ENCODE data around the gene C2CD4B. TPM values are rescaled to one million over a fixed set of nuclear protein-coding genes. Genes with fewer than 3 reads are reported as not detected.
A peak's percentile ranks its signal among the peaks of the same experiment; 100 is the strongest.

The C2CD4B gene, protein sequence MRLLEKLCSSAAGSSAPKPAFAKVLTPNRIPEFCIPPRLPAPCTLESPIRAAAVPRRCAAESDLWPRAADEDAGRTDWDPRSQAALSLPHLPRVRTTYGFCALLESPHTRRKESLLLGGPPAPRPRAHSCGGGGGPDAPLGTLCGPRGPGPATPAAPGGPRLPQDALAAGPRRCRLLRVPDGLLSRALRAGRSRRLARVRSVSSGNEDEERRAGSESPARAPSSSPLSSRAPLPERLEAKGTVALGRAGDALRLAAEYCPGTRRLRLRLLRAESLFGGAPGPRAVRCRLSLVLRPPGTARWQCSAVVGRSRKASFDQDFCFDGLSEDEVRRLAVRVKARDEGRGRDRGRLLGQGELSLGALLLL
- 0.15 TPM for polyA plus RNA-seq (2013, experiment 1 of 2)
- polyA plus RNA-seq (2013, experiment 2 of 2): 0.25 TPM

- Histone ChIP-seq H3K4me3 (ENCODE audit: low read length) (peak within 1 kb of the TSS; percentile 49), H3K9me3 (ENCODE audit: insufficient read depth, low read depth, low read length) (no peaks in the 10 kb centered on the region), H3K36me3 (ENCODE audit: insufficient read depth, low read length) (no peaks in the 10 kb centered on the region), H3K4me1 (ENCODE audit: insufficient read depth, low read length) (no peaks in the 10 kb centered on the region), H3K9ac (ENCODE audit: low read depth, low read length) (no peak within 1 kb of the TSS; the same call in 1 of the 2 replicates), H3K27me3 (ENCODE audit: insufficient read depth, low read length) (peaks cover 74% of the 10 kb centered on the region), H3K27ac (ENCODE audit: low read depth, low read length) (no peak within 1 kb of the TSS)
- 26% methylated on average over 34 of the region's 34 CpGs for WGBS
Observed at GRCh38 chr15:62165104-62165792, at the start of gene C2CD4B. C2CD4B (minus strand) TSS chr15:62165285; CDS start chr15:62164984, 301 bp downstream.

GRCh38 chr15:62212741-62213140, 47.7 kb upstream of the C2CD4B start:
- Histone ChIP-seq H3K27me3 (ENCODE audit: insufficient read depth, low read length) (no peaks in the 10 kb centered on the region), H3K9ac (ENCODE audit: low read depth, low read length) (no peak overlapping the region), H3K9me3 (ENCODE audit: insufficient read depth, low read depth, low read length) (peaks cover 49% of the 10 kb centered on the region), H3K36me3 (ENCODE audit: insufficient read depth, low read length) (no peaks in the 10 kb centered on the region), H3K4me1 (ENCODE audit: insufficient read depth, low read length) (no peaks in the 10 kb centered on the region), H3K4me3 (ENCODE audit: low read length) (no peak overlapping the region), H3K27ac (ENCODE audit: low read depth, low read length) (no peak overlapping the region)
- 95% methylated on average over 4 of the region's 4 CpGs for WGBS

GRCh38 chr15:62211348-62211747, 46.3 kb upstream of the C2CD4B start:
- peaks cover 35% of the 10 kb centered on the region for H3K9me3 ChIP-seq (ENCODE audit: insufficient read depth, low read depth, low read length)
- H3K27ac ChIP-seq (ENCODE audit: low read depth, low read length): no peak overlapping the region
- H3K4me3 ChIP-seq (ENCODE audit: low read length): no peak overlapping the region
- no peaks in the 10 kb centered on the region for H3K27me3 ChIP-seq (ENCODE audit: insufficient read depth, low read length)
- no peaks in the 10 kb centered on the region for H3K4me1 ChIP-seq (ENCODE audit: insufficient read depth, low read length)
- H3K36me3 ChIP-seq (ENCODE audit: insufficient read depth, low read length): no peaks in the 10 kb centered on the region
- no peak overlapping the region for H3K9ac ChIP-seq (ENCODE audit: low read depth, low read length)
- WGBS: 96% methylated on average over 2 of the region's 2 CpGs

DNA sequence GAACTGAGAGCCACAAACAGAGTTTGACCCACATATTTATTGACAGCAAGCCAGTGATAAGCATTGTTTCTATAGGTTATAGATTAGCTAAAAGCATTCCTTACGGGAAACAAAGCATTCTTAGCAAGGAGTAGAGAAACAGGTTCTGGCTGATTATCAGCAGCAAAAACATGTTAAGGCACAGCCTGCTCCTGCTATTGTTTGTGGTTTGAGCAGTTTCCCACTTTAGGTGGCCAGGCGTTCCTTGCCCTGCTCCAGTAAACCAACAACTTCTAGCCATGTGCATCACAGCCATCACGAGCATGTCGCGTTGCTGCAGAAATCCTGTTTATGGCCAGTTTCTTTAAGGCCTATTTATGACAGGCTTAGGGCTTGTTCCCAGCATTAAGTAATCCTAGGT, 44.7 kb upstream of the C2CD4B start:
- H3K4me1 ChIP-seq (ENCODE audit: insufficient read depth, low read length): no peaks in the 10 kb centered on the region
- H3K27ac ChIP-seq (ENCODE audit: low read depth, low read length): no peak overlapping the region
- H3K36me3 ChIP-seq (ENCODE audit: insufficient read depth, low read length): no peaks in the 10 kb centered on the region
- peaks cover 28% of the 10 kb centered on the region for H3K9me3 ChIP-seq (ENCODE audit: insufficient read depth, low read depth, low read length)
- no peak overlapping the region for H3K9ac ChIP-seq (ENCODE audit: low read depth, low read length)
- H3K4me3 ChIP-seq (ENCODE audit: low read length): no peak overlapping the region
- no peaks in the 10 kb centered on the region for H3K27me3 ChIP-seq (ENCODE audit: insufficient read depth, low read length)
- WGBS: 95% methylated on average over 5 of the region's 5 CpGs

DNA sequence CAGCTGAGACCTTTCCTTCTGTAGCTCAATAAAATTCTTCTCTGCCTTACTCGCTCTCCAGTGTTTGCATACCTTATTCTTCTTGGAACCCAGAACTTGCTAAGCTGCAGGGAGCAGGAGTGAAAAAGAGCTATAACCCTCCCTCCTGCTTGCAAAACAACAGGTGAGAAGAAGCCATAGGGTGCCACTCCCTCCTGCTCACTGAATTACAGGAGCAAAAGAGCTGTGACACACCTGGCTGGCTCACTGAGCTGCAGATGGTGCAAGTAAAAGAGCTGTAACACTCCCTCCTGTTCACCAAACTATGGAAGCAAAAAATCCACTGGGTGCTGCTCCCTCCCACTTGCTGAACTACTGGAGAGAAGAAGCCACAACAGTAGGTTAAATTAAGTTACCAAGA, 44.2 kb upstream of the C2CD4B start:
- Histone ChIP-seq H3K27ac (ENCODE audit: low read depth, low read length) (no peak overlapping the region), H3K36me3 (ENCODE audit: insufficient read depth, low read length) (no peaks in the 10 kb centered on the region), H3K9ac (ENCODE audit: low read depth, low read length) (no peak overlapping the region), H3K9me3 (ENCODE audit: insufficient read depth, low read depth, low read length) (peaks cover 28% of the 10 kb centered on the region), H3K4me3 (ENCODE audit: low read length) (no peak overlapping the region), H3K4me1 (ENCODE audit: insufficient read depth, low read length) (no peaks in the 10 kb centered on the region), H3K27me3 (ENCODE audit: insufficient read depth, low read length) (no peaks in the 10 kb centered on the region)
- 86% methylated on average over 1 of the region's 1 CpG for WGBS

DNA sequence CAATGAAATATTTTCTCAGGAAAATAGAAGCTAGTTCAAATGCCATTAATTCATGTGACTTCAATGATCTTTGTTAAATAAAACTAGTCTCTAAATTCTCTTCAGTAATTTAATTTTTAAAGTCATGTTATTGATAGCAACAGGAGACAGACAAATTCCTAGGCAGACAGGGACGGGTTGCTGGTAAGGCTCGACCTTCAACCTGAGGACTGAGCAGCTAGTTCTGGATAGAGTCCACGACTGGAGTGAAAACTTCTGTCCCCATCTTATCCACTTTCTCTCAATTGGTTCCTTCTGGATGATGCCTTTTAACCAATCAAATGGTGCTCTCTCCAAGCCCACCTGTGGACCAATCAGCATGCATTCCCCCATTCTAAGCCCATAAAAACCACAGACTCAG, 43.8 kb upstream of the C2CD4B start:
- WGBS: 91% methylated on average over 3 of the region's 3 CpGs
- Histone ChIP-seq H3K4me1 (ENCODE audit: insufficient read depth, low read length) (no peaks in the 10 kb centered on the region), H3K27me3 (ENCODE audit: insufficient read depth, low read length) (no peaks in the 10 kb centered on the region), H3K4me3 (ENCODE audit: low read length) (no peak overlapping the region), H3K9me3 (ENCODE audit: insufficient read depth, low read depth, low read length) (peaks cover 28% of the 10 kb centered on the region), H3K27ac (ENCODE audit: low read depth, low read length) (no peak overlapping the region), H3K36me3 (ENCODE audit: insufficient read depth, low read length) (no peaks in the 10 kb centered on the region), H3K9ac (ENCODE audit: low read depth, low read length) (no peak overlapping the region)

DNA sequence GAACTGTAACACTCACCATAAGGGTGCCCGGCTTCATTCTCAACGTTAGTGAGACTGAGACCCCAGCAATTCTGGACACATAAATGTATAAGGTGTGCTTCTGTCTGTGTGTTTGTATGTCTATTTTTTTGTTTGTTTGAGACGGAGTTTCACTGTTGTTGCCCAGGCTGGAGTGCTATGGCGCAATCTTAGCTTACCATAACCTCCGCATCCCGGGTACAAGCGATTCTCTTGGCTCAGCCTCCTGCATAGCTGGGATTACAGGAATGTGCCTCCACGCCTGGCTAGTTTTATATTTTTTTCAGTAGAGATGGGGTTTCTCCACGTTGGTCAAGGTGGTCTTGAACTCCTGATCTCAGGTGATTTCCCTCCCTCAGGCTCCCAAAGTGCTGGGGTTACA, 43.3 kb upstream of the C2CD4B start:
- Histone ChIP-seq H3K4me3 (ENCODE audit: low read length) (no peak overlapping the region), H3K36me3 (ENCODE audit: insufficient read depth, low read length) (no peaks in the 10 kb centered on the region), H3K27ac (ENCODE audit: low read depth, low read length) (no peak overlapping the region), H3K27me3 (ENCODE audit: insufficient read depth, low read length) (no peaks in the 10 kb centered on the region), H3K4me1 (ENCODE audit: insufficient read depth, low read length) (no peaks in the 10 kb centered on the region), H3K9me3 (ENCODE audit: insufficient read depth, low read depth, low read length) (peaks cover 28% of the 10 kb centered on the region), H3K9ac (ENCODE audit: low read depth, low read length) (no peak overlapping the region)
- WGBS: 95% methylated on average over 9 of the region's 9 CpGs

DNA sequence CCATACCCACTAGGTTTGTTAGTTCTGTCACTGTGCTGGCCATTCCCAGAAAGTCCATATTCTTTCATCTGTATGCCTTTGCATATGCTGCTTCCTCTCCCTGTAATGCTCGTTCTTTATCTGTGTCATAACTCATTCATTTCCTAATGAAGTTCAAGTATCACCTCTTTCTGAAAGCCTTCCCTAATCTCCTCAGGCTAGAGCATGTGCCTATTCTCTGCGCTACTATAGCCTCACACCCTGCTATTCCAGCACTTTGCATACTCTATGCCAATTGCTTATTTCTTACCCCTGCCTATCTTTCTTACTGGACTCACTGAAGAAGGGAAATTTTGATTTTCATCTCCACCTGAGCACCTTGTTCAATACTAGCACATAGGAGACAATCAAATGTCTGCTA, 25.6 kb upstream of the C2CD4B start:
- Histone ChIP-seq H3K27ac (ENCODE audit: low read depth, low read length) (no peak overlapping the region), H3K9ac (ENCODE audit: low read depth, low read length) (no peak overlapping the region)
- WGBS: 73% methylated on average over 2 of the region's 2 CpGs

DNA sequence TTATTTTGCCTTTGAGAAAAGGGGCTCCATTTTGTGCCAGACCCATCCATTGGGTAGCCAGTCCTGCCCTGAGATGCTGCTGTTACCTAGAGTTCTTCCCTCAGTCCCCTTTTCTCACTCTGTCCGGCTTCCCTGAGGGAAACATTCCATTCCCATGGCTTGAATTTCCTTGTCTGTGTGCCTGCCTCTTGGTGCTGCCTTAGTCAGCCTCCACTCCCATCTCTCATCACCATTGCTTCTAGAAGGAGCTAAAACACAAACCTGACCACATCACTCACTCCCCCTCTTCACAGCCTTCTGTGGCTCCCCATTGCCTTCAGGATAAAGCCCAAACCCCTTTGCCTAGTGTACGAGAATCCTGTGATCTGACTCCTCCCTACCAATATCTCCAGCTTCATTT, 25.2 kb upstream of the C2CD4B start:
- WGBS: 70% methylated on average over 2 of the region's 2 CpGs
- no peaks in the 10 kb centered on the region for H3K27me3 ChIP-seq (ENCODE audit: insufficient read depth, low read length)
- no peaks in the 10 kb centered on the region for H3K9me3 ChIP-seq (ENCODE audit: insufficient read depth, low read depth, low read length)
- H3K36me3 ChIP-seq (ENCODE audit: insufficient read depth, low read length): no peaks in the 10 kb centered on the region
- no peak overlapping the region for H3K4me3 ChIP-seq (ENCODE audit: low read length)
- no peaks in the 10 kb centered on the region for H3K4me1 ChIP-seq (ENCODE audit: insufficient read depth, low read length)
- H3K27ac ChIP-seq (ENCODE audit: low read depth, low read length): no peak overlapping the region
- H3K9ac ChIP-seq (ENCODE audit: low read depth, low read length): no peak overlapping the region

More for the DNA sequence above, 25.6 kb upstream of the C2CD4B start:
- no peaks in the 10 kb centered on the region for H3K4me1 ChIP-seq (ENCODE audit: insufficient read depth, low read length)
- H3K4me3 ChIP-seq (ENCODE audit: low read length): no peak overlapping the region
- H3K27me3 ChIP-seq (ENCODE audit: insufficient read depth, low read length): no peaks in the 10 kb centered on the region
- H3K36me3 ChIP-seq (ENCODE audit: insufficient read depth, low read length): no peaks in the 10 kb centered on the region
- no peaks in the 10 kb centered on the region for H3K9me3 ChIP-seq (ENCODE audit: insufficient read depth, low read depth, low read length)

DNA sequence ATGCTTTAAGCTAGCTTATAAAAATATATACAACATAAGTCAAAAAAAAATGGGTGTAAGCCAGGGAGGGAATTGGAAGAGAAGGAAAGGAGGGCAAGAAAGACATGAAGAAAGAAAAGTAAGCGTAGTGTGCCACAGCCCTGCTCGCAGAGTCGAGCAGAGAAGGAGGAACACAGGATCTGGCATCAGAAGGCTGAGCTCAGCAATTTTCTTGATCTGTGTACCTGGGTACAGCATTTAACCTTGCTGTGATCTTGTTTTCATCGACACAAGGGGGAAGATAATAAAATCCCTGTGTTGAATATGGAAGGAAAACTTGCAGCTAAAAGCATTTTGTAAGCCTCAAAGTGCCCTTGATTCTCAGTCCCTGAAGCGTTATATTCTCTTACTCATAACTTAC, 23.7 kb upstream of the C2CD4B start:
- Histone ChIP-seq H3K9ac (ENCODE audit: low read depth, low read length) (no peak overlapping the region), H3K9me3 (ENCODE audit: insufficient read depth, low read depth, low read length) (no peaks in the 10 kb centered on the region), H3K36me3 (ENCODE audit: insufficient read depth, low read length) (no peaks in the 10 kb centered on the region), H3K4me1 (ENCODE audit: insufficient read depth, low read length) (no peaks in the 10 kb centered on the region), H3K27me3 (ENCODE audit: insufficient read depth, low read length) (no peaks in the 10 kb centered on the region), H3K4me3 (ENCODE audit: low read length) (no peak overlapping the region), H3K27ac (ENCODE audit: low read depth, low read length) (no peak overlapping the region)
- 94% methylated on average over 5 of the region's 5 CpGs for WGBS

DNA sequence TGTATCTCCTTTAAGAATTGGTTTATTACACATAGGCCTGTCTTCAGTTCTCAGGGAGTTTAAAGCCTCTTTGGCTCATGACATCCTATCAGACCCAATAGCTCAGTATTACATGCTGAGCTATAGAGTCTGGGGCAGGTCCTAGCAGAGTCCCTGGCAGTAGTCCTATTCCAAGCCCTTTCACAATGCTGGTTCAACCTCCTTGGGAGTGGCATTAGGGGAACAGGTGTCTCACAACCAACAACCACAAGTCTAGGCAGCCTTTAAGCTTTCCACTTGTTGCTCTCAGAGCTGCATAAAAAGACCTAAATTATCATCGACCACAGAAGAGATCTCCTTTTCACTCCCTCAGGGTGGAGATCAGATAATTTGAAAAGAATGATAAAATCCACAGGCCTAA, 22.8 kb upstream of the C2CD4B start:
- H3K4me1 ChIP-seq (ENCODE audit: insufficient read depth, low read length): no peaks in the 10 kb centered on the region
- H3K9me3 ChIP-seq (ENCODE audit: insufficient read depth, low read depth, low read length): no peaks in the 10 kb centered on the region
- H3K4me3 ChIP-seq (ENCODE audit: low read length): no peak overlapping the region
- no peak overlapping the region for H3K9ac ChIP-seq (ENCODE audit: low read depth, low read length)
- no peak overlapping the region for H3K27ac ChIP-seq (ENCODE audit: low read depth, low read length)
- H3K27me3 ChIP-seq (ENCODE audit: insufficient read depth, low read length): no peaks in the 10 kb centered on the region
- WGBS: 33% methylated on average over 1 of the region's 1 CpG
- H3K36me3 ChIP-seq (ENCODE audit: insufficient read depth, low read length): no peaks in the 10 kb centered on the region

Measured in HUES64 (cell line).